ENCODE results near the gene BEND3.
"Not testable (repeated sequence)": the region's sequence is repeated elsewhere in the genome, so short reads cannot be mapped to it uniquely, and the experiment has no call there.

The BEND3 gene
- 3.5 to 30.0 (median 5.3) reads per million in 3 experiments for total RNA-seq

- DNase-seq: peak; percentile 34
Observed at GRCh38 chr6:107114926-107115694, at the start of gene BEND3. BEND3 (minus strand) TSS chr6:107115515; CDS start chr6:107099285, 16,230 bp downstream.

DNA sequence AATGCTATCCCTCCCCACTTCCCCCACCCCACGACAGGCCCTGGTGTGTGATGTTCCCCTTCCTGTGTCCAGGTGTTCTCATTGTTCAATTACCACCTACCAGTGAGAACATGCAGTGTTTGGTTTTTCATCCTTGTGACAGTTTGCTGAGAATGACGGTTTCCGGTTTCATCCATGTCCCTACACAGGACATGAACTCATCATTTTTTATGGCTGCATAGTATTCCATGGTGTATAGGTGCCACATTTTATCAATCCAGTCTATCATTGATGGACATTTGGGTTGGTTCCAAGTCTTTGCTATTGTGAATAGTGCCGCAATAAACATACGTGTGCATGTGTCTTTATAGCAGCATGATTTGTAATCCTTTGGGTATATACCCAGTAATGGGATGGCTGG is 49.0 kb upstream of the BEND3 start:
- not testable (repeated sequence) for DNase-seq

DNA sequence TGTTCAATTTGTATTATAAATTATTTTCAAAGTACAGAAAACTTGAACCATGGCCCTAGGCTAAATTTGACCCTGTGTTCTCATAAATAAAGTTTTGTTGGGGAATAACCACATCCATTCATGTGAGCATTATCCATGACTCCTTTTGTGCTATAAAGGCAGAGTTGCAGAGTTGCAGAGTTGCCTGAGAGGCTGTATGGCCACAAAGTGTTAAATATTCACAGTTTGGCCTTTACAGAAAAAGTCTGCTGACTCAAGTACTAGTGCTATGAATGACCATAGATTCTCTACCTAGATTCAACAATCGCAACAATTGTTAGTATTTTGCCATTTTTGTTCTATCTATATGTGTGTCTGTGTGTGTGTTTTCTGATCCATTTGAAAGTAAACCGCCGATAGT is 46.2 kb upstream of the BEND3 start:
- no peak for DNase-seq

DNA sequence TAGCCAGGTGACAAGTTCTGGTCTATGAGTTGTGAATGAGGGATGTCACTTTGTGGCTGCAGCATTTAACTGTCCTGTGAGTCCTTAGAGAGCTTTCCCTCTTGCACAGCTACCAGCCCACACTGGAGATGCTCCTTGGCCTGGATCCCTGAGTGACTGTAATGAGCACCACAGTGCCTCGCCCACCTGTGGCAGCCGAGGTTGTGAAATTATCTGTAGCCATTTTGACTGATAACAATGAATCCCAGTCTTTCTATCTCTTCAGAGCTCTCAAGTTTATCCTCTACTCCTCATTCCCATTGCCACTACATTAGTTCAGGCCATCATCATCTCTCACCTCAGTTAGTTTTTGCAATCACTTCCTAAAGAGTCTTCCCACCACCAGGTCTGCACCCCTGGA is 41.3 kb upstream of the BEND3 start:
- no peak for DNase-seq

GRCh38 chr6:107154801-107155160 is 39.5 kb upstream of the BEND3 start:
- DNase-seq: no peak

DNA sequence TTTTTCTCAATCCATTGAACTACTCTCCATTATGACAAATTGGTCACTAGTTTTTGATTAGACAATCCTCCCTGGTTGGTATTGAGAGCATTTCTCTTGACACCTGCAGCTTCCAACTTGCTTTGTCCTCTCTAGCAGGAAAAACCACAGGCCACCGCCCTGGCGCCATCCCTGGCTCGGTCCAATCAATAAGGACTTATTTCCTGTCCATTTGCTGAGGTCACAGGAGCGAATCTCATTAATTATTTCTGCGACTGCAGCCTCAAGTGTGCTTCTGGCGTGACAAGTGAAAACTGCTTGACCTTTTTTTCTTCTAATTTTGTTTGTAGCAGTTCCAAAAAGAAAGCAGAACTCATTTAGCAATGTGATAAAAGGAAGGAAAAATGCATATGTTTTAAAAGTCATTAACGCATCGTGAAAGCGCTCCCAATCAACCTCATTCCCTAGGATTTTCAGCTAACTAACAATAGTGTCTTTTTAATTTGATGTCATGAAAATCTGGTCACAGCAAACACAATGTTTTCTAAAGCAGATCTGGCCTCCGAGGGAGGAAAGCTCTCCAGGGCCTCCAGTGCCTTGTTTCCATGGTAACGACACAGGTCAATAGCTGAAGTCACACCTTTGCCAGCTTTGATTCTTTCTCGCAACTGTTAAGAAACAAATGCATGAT is 39.0 kb upstream of the BEND3 start:
- DNase-seq: no peak

DNA sequence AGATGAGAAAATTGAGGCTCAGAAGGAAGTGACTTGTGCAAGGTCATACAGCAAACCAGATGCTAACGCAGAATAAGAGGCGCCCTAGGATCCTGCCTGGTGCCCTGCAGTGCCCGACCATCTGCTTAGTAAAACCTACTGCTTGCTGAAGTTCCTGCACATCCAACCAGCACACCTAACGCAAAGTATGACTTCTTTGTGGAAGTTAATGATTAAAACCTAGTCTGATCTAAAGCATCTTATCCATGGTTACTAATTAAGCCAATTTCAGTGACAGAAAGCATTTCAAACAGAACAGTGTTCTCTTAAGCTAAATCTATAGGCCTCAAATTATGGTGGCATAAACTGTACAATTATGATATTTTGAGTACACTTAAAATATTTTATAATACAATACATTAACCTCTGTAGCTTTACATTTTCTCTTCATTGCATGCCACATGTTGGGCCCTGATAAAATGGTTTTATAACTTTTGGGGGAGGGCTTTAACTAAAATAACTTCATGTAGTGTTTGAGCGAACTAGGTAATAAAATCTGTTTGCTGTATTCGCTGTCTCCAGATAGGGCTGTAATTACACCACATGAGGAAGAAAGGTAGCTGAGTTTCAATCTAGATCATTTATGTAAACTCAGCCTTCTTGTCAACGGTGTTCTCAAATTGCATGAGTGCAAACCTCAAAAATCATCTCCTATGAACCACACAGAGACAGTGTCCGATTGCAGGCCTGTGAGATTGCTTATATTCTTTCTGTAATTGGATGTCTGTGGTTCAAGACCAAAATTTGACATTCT is 37.5 kb upstream of the BEND3 start:
- no peak for DNase-seq

DNA sequence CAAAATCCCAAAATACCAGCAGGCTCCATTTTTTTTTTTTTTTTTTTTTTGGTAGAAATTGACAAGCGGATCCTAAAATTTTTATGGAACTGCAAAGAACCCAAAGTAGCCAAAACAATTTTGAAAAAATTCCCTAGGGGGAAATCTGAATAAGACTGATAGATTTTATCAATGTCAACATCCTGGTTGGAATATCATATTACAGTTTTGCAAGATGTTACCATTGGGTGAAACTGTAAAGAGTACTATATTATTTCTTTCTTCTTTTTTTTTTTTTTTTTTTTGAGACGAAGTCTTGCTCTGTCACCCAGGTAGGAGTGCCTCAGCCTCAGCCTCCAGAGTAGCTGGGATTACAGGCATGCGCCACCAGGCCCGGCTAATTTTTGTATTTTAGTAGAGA is 29.4 kb upstream of the BEND3 start:
- no peak for DNase-seq

DNA sequence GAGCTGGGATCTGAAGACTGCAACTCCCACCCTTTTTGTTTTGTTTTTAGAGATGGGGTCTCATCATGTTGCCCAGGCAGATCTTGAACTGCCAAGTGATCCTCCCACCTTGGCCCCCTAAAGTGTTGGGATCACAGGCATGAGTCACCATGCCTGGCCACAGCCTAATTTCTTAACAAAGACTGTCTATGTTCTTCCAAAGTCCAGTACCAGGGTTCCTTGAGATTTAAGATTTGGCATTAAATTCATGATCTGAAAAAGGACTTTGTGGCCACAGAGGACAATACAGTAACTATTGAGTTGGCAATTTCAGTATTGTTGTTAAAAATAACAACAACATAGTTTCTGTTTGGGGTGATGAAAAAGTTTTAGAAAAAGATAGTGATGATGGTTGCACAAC is 28.7 kb upstream of the BEND3 start:
- DNase-seq: no peak

GRCh38 chr6:107140581-107140980 is 25.3 kb upstream of the BEND3 start:
- DNase-seq: no peak

- DNase-seq: not testable (repeated sequence)
Observed at GRCh38 chr6:107136324-107136723, 21.0 kb upstream of the BEND3 start.

DNA sequence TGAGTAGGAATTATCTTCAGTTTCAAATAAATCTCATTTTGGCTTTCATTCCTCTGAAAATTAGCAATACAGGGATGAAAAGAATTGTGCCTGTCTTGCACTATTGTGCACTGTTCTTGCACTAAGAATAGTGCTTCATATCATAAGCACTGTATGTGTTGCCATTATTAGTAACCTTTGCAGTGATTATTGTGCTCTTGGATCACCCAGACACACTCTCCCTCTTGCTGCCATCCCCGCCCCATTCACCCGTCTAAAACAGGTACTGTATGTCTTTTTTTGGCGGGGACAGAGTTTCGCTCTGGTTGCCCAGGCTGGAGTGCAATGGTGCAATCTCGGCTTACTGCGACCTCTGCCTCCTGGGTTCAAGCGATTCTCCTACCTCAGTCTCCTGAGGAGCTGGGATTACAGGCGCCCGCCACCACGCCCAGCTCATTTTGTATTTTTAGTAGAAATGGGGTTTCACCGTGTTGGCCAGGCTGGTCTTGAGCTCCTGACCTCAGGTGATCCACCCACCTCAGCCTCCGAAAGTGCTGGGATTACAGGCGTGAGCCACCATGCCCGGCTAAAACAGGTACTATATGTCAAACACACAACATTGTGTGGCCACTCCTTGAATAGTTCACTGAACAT is 19.8 kb upstream of the BEND3 start:
- not testable (repeated sequence) for DNase-seq

DNA sequence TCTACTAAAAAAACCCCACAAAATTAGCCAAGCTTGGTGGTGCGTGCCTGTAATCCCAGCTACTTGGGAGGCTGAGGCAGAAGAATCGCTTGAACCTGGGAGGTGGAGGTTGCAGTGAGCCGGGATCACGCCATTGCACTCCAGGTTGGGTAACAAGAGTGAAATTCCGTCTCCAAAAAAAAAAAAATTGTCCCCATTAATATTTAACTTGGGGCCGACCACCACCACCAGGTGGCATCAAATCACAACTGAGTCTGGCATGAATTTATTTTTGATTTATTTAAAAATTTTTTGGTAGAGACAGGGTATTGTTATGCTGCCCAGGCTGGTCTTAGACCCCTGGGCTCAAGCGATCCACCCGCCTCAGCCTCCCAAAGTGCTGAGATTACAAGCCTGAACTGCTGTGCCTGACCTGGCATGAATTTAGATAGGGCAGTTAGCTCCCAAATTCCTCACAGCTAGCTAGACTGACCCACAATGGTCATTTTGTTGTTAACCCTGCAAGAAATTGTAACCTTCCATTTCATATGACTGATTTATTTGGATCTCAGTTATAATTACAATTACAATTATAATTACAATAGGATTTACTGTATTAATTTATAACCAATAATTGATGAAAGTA is 17.1 kb upstream of the BEND3 start:
- no peak for DNase-seq

- no peak for DNase-seq
Observed at GRCh38 chr6:107129370-107129925, 14.1 kb upstream of the BEND3 start.

GRCh38 chr6:107128577-107128976 is 13.3 kb upstream of the BEND3 start:
- no peak for DNase-seq

- no peak for DNase-seq
Observed at GRCh38 chr6:107128175-107128574, 12.9 kb upstream of the BEND3 start.

DNA sequence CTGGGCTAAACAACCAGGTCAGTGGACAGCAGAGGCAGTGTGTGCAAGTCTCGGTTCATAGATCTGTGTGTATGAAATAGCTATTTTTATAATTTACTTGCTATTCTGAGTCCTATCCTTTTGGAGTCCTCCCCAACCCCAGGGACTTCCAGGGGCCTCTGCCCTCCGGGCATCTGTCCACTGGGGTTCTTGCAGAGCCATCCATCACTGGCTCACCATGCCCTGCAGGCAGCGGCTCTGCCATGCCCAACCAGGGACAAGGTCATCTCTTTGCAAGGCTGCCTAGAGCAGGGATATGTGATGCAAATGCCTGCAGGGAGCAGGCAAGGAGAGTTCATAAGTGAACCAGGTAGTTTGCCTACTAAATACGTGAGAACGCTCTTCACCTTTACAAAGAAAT is 10.5 kb upstream of the BEND3 start:
- DNase-seq: no peak

GRCh38 chr6:107124934-107125348 is 9.6 kb upstream of the BEND3 start:
- DNase-seq: no peak

DNA sequence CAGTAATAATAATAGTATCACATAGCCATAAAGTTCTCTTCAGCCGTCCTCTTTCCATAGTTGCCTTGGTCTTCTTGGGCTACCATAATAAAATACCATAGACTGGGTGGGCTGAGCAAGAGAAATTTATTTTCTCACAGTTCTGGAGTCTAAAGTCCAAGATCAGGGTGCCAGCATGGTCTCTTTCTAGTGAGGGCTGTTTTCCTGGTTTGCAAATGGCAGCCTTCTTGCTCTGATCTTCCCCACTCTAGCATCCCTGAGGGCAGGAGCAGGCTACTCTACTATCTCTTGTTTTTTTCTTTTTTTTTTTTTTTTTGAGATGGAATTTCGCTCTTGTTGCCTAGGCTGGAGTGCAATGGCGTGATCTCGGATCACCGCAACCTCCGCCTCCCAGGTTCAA is 8.2 kb upstream of the BEND3 start:
- DNase-seq: no peak

- DNase-seq: no peak
Observed at GRCh38 chr6:107122748-107123147, 7.4 kb upstream of the BEND3 start.

- DNase-seq: no peak
Observed at GRCh38 chr6:107121964-107122495, 6.7 kb upstream of the BEND3 start.

GRCh38 chr6:107121266-107121665 is 6.0 kb upstream of the BEND3 start:
- DNase-seq: no peak

Data from central memory CD4-positive, alpha-beta T cell (primary cell).